SKM-1 (cell line): Measurements from ENCODE around the gene PDGFRA.
"Not testable (repeated sequence)": the region's sequence is repeated elsewhere in the genome, so short reads cannot be mapped to it uniquely, and the experiment has no call there.

Experiments used
- DNase-seq: peaks from one replicate; lab custom pipeline; 2025; ENCODE audit not compliant: unreplicated experiment; lab: John Stamatoyannopoulos, UW

PDGFRA gene

DNA sequence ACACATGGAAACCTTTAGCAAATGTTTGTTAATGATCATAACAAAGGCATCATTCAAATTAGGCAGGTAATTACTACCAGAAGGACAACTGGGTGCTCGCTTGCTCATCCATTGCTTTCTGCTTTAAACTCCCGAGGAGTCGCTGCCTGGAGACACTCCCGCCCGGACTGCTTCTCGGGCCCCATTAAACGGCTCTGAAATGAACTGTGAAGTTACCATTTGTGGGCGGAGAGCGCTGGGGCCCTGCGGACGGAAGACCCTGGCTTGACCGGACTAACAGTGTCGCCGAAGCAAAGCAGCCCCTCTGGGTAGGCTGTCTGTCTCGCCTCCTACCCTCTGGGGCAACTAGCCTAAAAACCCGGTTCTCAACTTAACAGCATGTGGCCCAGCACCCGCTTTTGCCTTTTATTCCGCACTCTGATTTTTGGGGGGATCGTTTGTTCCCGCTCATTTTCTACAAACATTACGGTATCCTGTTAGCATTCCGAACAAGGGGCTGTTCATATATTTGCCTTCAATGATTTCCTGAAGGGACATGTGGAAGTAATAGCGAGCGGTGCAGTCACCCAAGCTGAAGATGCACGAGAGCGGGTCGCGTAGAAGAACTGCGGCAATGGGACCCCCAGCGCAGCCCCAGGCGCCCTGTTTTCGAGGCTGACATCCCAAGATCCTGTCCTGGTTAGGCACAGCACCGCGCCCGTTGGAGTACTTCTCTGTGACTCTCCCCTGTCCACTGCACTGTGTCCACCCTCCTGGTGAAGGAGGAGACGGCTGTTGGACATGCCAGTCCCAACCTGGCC is 1.6 kb upstream of the PDGFRA start:
- no peak for DNase-seq

DNA sequence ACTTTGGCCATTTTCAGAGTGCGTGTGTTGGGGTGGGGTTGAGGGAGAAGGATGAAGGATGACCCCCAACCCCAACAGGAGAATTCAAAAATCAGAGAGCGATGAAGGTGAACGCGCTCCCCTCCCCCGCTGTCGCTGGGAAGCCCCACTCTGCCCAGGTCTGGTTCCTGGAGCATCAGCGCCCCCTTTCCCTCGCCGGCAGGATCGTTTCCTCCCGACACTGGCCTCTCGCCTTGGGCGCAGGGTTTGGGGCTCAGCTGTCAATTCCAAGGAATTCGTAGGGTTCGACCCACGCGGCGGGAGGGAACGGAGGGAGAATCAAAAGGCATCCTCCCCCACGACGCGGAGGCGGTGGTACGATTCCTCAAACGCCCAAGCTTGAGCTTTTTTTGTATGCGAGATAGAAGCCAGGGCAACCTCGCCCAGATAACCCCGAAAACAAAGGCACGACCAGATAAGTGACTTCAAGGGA is 1.0 kb upstream of the PDGFRA start:
- no peak for DNase-seq

DNA sequence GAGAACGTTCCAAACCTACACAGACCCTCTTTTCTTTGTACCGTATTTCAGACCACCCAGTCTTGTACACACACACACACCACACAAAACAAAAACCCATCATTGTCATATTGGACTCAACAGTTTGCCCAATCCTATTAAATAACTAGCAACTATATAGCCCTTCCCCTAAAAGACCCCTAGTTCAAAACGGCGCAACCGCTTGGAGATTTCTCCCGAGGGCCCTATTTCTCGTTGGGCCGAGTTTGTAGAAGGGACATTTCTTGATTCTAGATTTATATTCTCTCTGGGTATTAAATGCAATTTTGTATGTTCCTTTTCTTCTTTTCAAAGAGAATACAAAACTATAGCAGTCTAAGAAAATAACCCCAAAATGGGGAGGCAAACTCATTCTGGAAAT is 547 bp upstream of the PDGFRA start:
- no peak for DNase-seq

DNA sequence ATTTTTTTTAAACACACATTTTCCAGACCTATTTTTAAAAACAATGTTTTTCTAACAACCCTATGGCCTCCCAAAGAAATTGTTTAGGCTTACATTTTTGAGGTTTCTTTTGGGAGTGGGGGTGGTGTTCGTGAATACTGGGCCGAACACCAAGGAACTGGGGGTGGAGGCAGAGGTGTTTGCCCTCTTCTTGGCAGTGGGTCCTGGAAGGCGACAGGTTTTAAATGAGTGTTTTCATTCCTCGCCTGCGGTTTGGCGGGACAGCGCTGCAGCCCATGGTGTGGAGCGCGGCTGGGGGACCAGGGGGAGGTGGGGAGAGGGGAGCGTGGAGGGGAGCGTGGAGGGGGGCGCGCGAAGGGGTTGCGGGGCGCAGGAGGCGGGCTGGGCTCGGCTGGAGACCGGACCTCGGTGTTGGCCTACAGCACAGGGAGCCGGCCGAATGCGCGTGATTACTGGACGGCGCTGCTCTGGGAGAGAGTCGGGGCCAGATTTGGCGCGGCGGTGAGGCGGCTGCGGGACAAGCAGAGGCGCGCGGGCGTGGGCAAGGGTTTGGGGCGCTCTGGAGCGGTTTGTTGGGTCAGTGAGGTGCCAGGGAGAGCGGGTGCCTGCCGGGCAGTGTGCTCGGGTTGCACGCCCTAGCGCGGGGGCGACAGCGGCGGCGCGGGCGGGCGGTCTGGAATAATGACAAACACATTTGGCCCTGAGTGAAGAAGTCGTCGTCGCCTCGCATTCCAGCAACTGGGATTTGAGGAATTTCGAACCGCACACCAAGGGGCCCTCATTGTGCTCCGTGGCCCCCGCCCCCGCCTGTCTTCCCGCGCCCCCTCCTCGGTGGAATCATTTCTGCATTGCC is 764 bp downstream of the PDGFRA start:
- DNase-seq: no peak

DNA sequence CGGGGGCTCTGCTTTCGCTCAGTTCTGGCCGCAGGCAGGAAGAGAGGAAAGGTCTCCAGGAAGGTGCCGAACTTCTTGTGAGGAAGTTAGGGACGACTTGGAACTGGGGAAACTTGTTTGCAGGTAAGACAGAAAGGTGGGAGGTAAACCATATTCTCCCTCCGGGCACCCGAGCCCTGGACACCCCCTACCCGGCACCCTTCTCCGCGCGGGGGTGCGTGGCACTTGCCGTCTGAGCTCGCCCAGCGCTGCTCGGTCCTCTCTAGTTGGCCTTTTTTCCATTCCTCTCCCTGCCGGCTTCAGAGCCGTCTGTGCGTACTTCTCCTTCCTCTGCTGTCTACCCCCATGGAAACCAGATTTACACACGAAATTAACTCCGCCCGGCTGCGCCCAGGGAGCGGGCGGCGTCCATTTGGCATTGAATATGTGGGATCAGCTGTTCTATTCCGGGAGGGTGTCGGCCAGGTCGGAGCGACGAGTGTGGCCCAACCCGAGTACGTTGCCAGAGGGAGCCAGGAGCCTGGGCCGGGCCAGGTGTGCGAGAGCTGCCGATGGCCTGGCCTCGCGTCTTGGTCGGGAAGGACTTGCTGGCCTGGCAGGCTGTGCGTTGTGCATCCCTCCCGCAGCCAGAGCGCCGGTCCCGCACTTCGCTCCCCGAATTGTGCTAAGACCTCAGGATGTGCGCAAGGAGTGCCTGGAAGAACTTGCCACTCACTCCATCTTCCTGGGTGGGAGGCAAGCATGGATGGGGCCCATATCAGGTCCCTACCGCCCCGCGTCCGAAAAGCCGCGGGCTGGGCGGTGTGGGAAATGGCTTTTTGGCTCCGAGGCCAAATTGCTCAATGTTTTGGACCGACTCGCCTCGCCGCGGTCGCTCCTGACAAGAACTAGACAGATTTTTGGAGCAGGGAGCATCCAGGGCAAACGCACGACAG is 1.7 kb downstream of the PDGFRA start:
- no peak for DNase-seq

DNA sequence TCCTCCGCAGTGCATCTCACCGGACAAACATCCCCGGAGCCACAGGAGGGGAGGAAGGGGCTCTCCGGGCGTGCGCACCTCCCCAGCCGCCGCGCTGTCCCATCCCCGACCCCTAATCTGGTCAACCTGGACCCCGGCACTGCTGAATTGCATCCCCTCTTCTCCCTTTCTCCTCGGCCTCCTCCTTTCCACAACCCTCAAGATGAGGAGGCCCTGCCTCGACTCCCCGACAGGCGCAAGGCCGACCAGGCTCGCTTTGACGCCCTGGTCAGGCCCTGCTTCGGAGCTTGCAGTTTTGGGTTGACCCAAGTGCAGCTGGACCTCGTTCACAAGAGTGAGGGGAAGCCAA is 2.3 kb downstream of the PDGFRA start:
- no peak for DNase-seq

DNA sequence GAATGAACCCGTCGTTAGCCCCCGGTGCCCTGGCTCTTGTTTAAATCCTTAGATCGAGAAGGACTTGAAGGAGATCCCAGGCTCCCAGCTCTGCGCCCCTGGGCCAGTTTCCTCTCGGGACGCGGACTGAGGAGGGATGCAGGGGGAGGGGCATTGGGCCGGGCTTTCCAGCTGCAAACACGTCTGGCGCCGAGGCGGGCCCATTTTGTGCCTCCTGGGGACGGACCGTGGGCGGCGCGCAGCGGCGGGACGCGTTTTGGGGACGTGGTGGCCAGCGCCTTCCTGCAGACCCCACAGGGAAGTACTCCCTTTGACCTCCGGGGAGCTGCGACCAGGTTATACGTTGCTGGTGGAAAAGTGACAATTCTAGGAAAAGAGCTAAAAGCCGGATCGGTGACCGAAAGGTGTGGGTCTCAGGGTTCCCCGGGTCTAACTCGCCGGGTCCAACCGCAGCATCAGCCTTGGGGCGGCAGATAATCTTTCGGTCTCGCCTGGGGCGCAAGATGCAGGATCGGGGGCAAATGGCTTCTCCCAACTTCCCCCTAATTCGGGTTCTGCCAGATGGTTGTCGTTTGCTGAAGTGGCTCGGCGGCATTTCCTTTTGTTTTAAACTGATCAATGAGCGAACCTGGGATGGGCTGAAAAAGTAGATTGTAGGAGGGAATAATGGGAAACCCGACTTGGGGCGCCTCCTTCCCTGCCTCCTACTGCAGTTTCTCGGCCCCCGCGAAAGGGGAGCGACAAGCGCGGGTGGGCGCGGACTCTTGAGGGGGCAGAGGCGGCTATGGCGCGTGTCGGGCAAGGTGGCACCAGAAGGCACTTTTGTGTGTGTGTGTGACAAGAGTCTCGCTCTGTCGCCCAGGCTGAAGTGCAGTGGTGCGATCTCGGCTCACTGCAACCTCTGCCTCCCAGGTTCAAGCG is 2.9 kb downstream of the PDGFRA start:
- DNase-seq: no peak

DNA sequence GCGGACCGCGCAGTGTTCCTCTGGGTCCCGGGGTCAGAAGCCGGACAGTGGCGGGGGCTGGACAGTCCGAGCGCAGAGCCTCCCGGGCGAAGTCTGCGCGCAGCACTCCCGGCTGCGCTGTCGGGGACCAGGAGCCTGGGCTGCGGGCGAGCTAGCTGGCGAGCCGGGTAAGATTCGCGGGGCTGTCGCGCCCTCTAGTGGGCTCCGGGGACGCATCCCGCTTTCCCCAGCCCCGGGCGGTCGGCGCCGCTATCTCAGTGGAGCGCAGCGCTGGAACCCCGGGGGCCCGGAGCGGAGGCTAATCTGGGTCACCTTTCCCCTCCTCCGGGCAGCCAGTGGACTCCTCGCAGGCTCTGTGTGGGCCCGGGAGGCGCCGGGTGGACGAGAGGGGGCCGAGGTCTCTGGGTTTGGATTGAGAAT is 4.2 kb downstream of the PDGFRA start:
- peak; percentile 53 for DNase-seq

DNA sequence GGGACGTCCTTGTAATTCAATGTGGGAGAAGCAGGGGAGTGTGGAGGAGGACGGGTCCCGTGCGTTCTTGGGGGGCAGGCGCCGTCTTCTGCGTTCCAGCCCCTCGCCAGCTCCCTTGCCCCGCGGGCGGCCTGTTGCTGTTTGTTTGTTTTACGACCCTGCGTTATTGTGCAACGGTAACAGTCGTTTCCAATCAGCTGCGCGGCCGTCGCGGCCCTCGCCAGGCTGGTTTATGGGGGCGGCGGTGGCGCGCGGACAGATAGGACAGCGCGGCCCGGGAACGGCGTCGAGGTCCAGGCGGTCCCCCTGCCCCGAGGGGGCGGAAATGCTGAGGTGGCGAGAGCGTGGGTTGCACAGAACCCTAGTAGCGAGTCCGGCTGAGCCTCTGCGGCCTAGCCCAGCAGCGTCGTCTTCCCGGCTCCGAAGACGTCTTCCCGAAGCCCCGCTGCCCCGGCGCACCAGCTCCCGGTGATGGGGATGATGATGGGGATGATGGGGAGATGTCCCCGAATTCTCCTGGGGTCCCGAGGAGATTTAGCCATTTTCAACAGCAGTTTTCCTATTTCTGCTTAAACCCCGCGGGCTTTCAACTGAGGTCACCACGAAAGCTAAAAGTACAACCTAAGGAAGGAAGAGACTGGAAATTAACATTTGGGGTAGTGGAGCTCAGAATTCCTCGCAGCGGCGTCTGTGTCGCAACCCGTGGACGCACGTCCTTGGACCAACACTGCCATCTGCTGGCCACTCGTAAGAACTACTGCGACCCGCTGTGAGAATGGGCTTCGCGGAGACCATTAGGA is 4.8 kb downstream of the PDGFRA start:
- peak; percentile 80 for DNase-seq

DNA sequence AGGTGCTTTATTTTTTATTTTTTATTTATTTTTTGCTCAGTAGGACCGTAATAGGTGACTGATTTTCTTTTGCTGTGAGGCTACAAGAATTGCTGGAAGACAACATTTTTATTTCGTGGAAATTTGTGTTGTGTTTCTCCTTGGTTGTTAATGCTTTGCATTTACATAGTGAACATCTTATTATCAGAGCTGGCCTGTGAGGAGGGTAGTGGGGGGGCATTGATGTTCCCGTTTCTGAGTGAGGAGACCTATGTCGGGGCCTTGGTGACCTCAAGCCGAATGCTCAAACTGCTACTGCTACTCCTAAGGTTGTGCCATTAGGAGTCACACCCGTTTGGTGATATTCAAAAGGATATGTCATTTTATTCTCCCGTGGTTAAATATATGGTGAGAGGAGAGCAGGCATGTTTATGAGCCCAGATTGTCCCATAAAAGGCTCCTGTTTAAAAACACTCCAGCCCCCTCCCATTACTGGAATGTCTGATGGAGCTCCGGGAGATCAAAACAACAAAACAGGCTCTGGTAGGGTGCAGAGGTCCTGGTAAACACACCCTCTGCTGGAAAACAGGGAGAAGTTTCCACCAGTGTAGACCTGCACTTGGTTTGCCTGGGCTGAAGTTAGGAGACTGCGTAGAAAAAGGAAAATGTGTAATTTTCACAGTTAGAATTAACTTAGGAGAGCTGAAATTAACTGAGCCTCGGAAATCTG is 5.6 kb downstream of the PDGFRA start:
- no peak for DNase-seq

DNA sequence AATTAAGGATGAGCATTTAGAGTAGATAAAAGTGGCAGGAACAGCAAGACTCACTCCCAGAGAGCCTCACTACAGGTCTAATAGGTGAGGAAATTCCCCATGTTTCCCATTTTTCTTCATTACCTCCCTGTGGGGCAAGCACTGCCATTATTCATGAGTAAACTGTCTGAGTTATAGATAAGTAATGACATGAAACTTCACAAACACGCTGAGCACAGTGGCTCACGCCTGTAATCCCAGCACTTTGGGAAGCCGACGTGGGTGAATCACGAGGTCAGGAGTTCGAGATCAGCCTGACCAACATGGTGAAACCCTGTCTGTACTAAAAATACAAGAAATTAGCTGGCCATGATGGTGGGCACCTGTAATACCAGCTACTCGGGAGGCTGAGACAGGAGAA is 7.2 kb downstream of the PDGFRA start:
- DNase-seq: not testable (repeated sequence)

DNA sequence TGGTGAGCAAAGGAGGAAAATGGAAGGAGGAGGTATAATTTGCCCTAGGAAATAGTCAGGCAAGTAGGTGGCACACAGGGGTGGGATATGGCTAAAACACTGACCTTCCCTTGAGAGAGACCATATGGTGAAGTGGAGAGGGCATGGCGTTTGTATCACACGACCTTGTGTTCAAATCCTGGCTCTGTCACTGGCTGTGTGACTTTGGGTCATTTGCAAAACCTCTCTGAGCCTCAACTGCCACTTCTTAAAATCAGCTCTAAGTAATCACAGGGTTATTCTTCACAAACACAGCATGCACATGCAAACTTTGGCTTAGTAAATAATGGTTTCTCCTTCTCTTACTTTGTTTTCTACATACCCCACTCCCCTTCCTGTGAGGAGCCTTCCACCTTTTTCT is 8.7 kb downstream of the PDGFRA start:
- DNase-seq: no peak

DNA sequence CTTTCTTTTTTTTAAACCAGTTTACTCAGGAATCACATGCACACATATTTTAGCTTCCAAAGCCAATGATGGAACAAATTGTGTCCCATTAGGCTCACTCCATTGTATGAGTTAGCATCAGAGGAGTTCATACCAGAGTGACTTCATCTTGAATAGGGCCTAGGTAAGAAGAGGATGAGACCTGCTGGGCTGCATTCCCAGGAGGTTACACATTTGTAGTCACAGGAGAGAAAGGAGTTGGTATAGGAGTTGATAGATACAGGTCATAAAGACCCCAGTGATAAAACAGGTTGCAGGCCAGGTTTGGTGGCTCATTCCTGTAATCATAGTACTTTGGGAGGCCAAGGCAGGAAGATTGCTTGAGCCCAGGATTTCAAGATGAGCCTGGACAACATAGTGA is 9.3 kb downstream of the PDGFRA start:
- DNase-seq: no peak

DNA sequence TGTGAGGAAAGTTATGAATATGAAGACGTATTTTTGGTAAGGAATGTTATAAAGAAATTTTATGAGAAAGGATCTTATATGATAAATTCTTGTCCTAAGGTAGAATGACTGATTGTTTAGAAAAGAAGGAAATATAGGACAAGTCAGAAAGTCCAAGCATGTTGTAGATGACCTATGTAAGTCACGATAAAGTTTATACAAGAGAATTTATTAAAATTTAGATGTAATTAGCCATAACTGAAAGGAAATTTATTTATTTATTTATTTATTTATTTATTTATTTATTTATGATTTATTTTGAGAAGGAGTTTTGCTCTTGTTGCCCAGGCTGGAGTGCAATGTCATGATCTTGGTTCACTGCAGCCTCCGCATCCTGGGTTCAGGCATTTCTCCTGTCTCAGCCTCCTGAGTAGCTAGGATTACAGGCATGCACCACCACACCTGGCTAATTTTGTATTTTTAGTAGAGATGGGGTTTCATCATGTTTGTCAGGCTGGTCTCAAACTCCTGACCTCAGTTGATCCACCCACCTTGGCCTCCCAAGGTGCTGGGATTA is 12.3 kb downstream of the PDGFRA start:
- DNase-seq: not testable (repeated sequence)

DNA sequence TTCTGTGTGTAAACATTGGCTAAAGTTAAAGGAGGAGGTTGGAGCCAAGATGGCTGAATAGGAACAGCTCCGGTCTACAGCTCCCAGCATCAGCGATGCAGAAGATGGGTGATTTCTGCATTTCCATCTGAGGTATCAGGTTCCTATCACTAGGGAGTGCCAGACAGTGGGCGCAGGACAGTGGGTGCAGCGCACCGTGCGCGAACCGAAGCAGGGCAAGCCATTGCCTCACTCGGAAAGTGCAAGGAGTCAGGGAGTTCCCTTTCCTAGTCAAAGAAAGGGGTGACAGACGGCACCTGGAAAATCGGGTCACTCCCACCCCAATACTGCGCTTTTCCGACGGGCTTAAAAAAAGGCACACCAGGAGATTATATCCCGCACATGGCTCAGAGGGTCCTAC is 14.4 kb downstream of the PDGFRA start:
- DNase-seq: not testable (repeated sequence)

DNA sequence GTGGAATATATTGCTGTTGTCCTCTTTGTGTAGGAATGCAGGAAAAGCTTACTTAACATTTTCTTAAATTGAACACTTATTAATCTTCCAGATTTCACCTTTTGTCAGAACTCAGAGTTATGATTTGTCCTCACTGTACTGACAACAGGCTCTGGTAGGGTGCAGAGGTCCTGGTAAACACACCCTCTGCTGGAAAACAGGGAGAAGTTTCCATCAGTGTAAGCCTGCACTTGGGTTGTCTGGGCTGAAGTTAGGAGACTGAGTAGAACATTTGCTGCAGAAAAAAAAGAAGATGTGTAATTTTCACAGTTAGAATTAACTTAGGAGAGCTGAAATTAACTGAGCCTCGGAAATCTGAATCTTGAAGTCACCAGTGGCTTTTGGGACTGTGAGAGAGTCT is 23.2 kb downstream of the PDGFRA start:
- DNase-seq: not testable (repeated sequence)

DNA sequence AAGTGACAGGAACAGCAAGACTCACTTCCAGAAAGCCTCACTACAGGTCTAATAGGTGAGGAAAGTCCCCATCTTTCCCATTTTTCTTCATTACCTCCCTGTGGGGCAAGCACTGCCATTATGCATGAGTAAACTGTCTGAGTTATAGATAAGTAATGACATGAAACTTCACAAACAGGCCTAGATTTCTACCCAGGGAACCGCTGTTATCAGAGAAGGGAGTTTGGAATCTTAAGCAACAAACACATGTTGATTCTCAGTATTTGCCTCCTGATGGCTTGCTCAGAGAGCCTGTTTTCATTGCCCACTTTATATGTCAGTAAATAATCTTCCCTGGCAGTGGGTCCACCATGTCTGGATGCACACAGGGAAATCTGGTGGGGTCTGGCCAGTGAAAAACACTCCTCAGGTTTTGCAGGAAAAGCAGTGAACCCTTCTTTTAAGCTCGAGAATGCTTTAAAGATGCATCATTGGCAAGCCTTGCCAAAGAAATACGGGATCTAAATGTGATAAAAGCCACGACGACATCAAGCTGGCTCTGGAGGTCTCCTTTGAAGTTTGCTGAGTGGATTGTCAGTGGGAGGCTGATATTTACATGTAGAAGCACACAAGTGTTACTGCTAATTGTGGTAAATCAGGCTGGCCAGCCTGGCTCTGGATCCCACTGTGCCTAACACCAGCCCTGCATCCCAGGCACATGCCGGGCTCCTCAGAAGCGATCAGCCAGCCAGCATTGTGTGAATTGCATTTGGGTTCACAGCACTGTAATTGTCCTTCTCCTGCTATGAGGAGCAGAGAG is 25.2 kb downstream of the PDGFRA start:
- no peak for DNase-seq

DNA sequence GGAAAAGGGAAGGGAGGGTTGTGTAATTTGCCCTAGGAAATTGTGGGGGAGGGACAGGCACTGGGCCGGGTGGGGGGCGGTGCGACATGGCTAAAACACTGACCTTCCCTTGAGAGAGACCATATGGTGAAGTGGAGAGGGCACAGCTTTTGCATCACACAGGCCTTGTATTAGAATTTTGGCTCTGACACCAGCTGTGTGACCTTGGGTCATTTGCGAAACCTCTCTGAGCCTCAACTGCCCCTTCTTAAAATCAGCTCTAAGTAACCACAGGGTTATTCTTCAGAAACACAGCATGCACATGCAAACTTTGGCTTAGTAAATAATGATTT is 25.8 kb downstream of the PDGFRA start:
- no peak for DNase-seq
